DMS 273 treated with DMSO at 0.1 percent for 48 hours (cell line): Measurements from ENCODE around the gene ITPR1.

Experiments
- DNase-seq: peaks from one replicate; lab custom pipeline; 2025; lab: John Stamatoyannopoulos, UW

ITPR1 gene

DNA sequence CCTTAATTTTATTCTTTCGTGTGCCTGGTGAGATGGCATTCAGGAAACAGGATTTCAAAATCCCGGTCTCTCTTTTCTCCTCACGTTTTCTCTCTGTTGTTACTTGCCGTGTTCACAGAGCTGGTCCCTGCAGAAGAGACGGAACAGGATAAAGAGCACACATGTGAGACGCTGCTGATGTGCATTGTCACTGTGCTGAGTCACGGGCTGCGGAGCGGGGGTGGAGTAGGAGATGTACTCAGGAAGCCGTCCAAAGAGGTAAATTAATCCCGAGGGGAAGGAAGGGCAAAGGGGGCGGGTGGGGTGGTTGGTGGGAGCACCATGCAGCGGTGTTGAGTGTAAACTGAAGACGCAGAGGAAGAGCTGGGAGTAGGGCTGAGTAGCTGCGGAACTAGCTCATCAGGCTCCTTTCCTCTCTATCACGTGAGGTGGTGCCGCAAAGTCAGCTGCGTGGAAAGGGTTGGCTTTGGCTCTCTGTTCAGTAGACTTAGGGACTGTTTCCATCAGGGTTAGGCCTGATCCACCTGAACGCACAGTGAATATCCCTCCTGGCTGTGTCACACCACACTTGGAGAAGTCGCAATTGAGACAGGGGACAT lies 321.3 kb downstream of the ITPR1 start:
- DNase-seq: no peak

GRCh38 chr3:4814904-4815574 lies 321.9 kb downstream of the ITPR1 start:
- no peak for DNase-seq

- no peak for DNase-seq
These were observed 323.2 kb downstream of the ITPR1 start for GRCh38 chr3:4816306-4816705.

- no peak for DNase-seq
These were observed 323.6 kb downstream of the ITPR1 start for GRCh38 chr3:4816718-4817117.

GRCh38 chr3:4817128-4817527 lies 324.0 kb downstream of the ITPR1 start:
- DNase-seq: no peak

DNA sequence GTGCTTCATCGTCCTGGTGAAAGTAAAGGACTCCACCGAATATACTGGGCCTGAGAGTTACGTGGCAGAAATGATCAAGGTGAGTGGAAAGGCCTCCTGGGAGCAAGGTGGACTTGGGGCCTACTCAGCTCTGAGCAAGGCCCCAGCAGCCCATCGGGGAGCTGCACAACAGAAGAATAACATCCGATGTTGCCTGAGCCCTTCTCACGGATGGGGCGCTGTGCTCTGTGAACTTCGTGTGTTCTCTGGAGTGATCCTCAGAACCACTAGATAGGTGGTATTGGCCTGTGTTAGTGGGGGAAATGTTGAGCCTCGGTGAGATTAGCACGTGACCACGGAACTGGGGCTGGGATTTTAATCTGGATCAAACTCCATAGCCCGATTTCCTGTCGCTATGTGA lies 325.0 kb downstream of the ITPR1 start:
- no peak for DNase-seq

- DNase-seq: no peak
These were observed 326.0 kb downstream of the ITPR1 start for GRCh38 chr3:4818986-4819693.

GRCh38 chr3:4819746-4820145 lies 326.6 kb downstream of the ITPR1 start:
- DNase-seq: no peak

DNA sequence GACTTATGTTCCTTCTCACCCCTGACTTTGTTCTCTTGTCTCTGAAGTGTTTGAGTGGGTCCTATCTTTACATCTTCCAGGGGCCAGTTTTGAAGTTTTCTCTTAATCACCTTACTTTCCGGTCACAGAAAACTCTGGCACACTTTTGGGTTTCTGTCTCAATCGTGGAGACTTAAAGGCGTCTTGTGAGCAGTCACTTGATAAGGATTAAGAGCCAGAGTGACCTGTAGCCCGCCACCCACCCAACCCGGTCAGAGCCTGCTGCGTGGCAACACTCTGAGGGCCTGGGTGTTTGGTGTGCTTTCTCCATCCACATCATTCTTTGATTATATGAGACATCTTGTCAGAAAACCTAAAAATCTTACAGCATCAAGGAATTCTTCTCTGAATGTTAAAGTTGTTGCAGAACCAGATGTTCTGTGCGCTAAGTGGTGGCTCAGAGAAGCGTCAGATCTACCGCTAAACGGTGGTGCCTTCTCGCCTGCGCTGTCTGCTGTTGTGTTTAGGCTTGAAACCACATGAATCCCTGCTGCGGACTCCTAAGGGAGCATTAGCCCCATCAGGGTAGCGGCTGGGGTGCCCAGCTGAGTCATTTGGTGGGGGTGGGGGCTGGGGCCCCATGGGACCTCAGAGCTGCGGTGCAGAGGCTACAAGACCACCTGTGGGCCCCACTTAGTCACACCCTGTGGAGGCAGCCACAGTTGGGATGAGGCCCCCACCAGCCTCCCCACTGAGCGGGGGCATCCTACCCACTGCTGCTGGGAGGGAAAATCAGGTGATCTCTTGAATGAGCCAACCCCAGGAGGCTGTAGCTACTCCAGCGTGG lies 327.4 kb downstream of the ITPR1 start:
- DNase-seq: no peak

GRCh38 chr3:4821338-4821737 lies 328.2 kb downstream of the ITPR1 start:
- no peak for DNase-seq

GRCh38 chr3:4821975-4822374 lies 328.8 kb downstream of the ITPR1 start:
- DNase-seq: no peak

DNA sequence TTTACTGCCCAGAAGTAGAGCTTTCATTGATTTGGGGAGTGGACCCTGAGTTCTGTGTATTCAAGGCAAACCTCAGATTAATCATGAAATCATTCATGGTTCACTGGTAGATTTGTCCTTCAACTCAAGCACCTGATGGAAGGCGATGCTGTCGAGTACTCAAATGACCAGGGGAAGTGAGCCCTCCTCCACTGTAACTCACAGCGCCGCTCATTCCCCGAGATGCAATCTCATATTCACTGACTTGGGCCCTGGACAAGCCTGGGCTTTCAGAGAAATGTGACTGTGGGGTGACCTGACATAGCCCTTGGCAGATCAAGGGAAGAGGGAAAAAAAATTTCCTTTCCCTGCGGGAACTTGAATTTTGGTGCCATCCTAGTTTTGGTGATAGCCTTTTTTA lies 329.4 kb downstream of the ITPR1 start:
- no peak for DNase-seq

GRCh38 chr3:4823385-4823784 lies 330.2 kb downstream of the ITPR1 start:
- no peak for DNase-seq

DNA sequence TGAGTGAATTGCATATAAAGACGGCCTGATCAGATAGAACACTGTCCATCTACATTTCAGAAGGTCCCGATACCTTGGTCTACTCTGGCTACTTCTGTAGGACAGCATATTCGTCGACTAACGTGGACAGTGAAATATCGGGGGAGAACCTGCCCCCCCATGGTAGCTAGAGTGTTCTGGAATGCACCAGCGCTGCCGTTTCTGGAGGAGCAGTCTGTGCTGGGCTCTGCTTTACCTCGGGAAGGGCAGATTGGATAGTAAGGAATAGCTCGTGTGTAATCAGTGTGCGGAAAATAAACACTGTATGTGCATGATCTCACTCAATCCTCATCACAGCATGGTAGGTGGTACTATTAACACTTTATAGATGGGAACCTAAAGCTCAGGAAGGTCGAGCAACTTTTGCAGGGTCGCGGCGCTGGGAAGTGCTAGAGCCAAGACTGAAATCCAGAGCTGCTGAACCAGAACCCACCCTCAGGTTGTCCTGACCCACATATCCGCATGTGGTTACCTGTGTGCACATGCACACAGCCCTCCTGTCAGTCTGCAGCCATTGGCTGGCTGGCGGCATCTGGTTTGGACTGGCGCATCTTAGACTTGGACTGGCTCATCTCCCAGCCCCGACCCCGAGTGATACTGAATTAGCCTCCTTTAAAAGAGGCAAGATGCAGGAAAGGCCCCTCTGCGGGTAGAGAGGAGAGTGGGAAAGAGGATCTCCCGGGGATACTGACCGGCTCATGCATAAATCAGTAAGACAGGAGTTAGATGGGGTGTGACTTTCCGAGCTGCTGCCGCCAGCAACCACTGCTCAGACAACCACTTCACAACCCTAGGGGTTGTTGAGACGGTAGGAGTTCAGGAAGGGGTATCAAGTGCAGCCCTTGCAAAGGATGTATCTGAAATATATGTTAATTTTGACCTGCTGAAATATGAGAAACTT lies 331.1 kb downstream of the ITPR1 start:
- DNase-seq: no peak

DNA sequence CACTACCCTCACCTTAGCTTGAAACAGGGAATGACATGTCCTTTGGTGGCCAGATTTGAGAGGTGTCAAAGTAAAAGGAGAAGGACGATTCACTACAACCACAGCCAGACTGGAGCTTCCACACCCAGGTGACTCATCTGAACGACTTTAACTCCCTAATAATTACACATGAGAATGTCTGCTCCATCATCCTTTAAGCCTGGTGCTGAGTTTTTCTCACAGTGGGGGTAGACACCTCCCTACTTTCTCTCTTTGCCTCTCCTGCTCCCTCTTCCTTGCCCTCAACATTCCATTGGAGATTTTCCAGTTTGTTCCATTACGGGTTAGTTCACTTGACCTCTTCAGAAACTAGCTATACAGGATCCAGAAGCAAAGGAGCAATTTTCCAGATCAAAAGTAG lies 331.8 kb downstream of the ITPR1 start:
- DNase-seq: no peak

GRCh38 chr3:4825436-4826236 lies 332.5 kb downstream of the ITPR1 start:
- DNase-seq: no peak

DNA sequence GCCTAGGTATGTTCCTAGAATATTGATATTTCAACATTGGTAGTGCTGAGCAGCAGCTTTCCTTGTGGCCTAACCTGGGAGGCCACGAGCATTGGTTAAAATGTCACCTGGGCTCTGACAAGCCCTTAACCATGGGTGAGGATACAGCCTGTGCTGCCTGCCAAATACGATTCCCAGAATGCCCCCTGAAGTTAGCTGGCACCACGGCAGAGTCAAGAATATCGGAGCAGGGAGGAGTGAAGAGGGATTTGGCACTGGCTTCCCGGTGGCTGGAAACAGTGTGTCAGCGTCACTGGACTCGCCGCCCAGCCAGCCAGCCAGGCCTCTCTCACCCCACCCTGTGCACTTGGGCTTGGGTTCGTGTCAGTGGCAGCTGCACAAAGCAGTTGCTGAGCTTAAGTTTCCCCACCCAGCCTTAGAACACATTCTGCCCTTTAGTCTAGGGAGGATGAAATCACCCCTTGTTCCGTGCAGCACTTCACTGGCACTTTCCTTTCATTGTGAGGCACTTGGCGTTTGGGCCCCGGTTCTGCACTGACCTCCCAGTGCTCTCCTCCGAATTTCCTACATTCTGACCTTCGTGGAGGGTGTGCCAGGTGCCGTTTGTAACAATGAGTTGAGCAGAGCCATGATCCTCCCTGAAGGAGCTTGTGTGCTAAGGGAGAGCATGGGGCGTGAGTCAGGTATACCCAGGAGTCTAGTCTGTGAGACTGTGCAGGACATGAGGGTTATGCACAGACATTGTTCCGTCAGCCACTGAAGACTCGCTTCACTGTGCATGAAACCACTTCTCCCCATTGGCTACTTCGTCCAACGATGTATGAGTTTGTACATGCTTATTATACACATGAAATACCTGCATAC lies 333.3 kb downstream of the ITPR1 start:
- no peak for DNase-seq

- DNase-seq: no peak
These were observed 334.6 kb downstream of the ITPR1 start for GRCh38 chr3:4827767-4828166.

GRCh38 chr3:4828279-4829030 lies 335.3 kb downstream of the ITPR1 start:
- DNase-seq: no peak
